A204.1 (cell line): ENCODE data around the gene GPAT3.

Source experiments
- FAIRE-seq: peaks from 2 replicates; lab custom pipeline; 2012; peaks lifted over from hg19 to GRCh38; lab: Jason Lieb, UNC

GPAT3 gene

DNA sequence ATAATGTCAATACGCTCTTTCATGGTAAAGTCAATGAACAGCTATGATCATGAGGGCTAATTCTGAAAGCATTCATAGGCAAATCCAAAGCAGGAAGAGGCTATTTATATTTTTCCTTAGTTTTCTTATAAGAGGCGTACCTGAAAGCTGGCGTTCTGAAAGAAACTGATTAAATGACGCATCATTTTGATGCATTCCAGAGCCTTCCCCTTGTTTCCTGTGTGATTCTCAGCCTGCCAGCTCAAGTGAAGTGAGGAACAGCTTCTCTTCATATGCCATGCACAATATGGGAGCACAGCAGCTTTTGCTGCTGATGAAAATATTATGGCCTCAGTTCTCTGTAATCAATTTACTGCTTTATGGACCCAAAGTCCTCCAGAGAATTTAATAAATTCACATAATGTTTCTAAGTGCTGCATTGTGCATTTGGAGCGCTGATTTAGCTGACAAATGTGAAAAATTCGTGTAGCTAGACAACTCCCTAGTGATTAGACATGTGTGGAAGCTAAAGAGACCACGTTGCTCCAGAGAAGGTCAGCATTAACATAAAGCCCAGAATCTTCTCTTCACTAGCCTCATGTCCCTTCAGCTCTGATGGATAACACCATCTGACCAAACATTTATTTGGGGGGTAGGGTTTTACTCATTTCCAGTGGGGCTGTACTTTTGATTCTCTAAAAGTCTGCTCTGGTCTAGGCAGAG is 110.8 kb downstream of the GPAT3 start:
- FAIRE-seq = no peak

DNA sequence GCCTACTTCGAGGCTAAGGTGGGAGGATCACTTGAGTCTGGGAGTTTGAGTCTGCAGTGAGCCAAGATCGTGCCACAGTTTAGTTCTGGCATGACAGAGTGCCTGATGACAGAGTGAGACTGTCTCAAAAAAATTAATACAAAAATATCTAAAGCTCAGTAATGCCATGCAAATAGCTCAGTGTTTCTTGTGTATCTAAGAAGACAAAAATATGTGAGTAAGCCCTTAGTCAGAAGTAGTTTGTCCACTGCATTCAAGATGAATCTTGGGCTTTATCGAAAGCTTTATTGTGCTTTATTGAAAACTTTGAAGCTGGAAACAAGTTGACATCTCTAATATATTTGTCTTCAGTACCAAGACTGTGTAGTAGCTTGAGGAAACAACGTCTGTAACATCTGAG is 115.9 kb downstream of the GPAT3 start:
- FAIRE-seq = no peak
